Measurements from ENCODE around the gene PTPRH.
"Not testable (repeated sequence)": the region's sequence is repeated elsewhere in the genome, so short reads cannot be mapped to it uniquely, and the experiment has no call there.

PTPRH gene

DNA sequence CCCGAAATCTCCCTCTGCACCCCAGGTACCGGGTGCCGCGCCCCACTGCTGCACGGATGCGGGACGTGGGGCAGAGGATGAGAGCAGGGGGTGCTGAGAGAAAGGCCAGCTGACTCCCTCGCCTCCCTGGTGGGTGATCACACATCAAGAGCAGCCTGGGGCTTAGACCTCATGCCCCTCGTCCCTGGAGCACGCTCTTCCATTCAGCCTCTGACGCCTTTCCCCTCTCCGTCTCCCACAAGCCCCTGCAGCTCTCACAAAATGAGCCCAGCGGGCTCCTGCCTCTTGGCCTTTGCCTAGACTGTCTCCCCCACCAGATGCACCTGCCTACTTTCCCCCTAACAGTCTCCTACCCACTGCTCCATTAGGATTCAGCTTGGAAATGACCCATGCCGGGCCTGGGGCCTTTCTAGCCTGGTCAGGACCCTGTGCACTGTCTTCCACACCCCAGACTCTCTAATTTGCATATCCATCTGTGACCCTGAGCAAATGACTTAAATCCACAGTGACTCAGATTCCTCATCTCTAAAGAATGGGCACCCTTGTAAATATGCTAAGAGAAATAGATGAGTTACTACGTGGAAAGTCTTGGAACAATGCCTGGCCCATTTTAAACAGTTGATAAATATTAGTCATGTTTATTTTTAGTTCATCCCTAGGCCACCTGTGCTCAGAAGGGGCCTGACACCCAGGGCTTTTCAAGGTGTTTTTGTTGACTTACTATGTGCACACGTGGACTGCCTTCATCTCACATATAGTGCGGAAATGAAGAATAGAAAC lies 582 bp upstream of the PTPRH start:
- no peak overlapping the region for H3K4me3 ChIP-seq (ENCODE audit: low read depth, low read length)
- TF ChIP-seq, protein P1, sequence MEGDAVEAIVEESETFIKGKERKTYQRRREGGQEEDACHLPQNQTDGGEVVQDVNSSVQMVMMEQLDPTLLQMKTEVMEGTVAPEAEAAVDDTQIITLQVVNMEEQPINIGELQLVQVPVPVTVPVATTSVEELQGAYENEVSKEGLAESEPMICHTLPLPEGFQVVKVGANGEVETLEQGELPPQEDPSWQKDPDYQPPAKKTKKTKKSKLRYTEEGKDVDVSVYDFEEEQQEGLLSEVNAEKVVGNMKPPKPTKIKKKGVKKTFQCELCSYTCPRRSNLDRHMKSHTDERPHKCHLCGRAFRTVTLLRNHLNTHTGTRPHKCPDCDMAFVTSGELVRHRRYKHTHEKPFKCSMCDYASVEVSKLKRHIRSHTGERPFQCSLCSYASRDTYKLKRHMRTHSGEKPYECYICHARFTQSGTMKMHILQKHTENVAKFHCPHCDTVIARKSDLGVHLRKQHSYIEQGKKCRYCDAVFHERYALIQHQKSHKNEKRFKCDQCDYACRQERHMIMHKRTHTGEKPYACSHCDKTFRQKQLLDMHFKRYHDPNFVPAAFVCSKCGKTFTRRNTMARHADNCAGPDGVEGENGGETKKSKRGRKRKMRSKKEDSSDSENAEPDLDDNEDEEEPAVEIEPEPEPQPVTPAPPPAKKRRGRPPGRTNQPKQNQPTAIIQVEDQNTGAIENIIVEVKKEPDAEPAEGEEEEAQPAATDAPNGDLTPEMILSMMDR (IDR thresholded peaks at IDR 0.05; ENCODE audit: low read depth, low read length, missing control alignments), result no peak
- DNase-seq (ENCODE audit: low read depth), result no peak

DNA sequence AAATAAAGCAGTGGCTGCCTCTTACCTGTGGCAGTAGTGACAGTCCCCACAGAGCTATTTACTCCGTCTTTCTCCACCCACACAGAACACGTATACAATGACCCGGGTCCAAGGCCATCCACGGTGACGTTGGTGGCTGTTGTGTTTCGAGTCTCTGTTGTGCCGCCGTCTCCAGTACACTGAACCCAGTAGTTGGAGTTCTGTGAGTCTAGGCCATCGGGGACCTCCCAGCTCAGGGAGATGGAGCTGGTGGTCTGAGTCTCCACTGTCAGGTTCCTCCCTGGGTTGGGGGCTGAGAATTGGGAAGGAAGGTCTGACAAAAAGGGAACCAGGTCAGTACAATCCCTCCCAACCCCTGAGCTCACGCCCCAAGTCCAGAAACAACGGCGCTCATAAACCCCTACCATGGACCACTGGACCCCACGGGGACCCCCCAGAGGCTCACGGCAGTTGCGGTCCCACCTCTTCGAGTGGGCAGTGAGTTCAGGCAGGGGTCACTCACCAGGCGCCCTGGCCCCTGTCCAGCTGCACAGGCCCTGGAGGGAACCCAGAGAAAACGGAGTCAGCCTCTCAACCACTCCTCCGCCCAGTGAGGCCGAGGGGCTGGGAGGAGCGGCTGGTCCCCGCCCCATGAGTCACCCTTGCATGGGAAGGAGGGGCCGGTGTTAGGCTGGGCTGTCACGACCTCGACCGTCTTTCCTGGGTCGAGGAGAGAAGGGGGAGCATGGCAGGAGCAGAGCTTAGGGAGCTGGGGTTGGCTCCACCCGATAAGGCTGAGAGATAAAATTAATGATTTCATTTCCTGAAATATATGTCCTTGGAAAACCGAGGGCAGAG lies 2.4 kb downstream of the PTPRH start:
- H3K4me3 ChIP-seq (ENCODE audit: low read depth, low read length), result no peak overlapping the region
- TF ChIP-seq, protein P1 (IDR thresholded peaks at IDR 0.05; ENCODE audit: low read depth, low read length, missing control alignments), result no peak
- no peak for DNase-seq (ENCODE audit: low read depth)

DNA sequence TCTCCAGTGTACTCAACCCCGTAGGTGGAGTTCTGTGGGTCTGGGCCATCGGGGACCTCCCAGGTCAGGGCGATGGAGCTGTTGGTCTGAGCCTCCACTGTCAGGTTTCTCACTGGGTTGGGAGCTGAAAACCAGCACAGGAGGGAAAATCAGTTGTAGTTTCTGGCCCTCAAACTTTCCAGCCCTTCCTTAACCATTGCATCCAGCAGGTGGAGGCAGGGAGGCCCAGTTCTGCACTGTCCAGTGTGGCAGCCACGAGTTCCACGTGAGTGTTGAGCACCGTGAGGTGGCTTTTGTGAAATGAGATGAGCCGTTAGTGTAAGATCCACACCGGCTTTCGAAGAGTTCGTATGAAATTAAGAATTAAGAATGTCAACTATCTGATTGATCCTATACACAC lies 7.1 kb downstream of the PTPRH start:
- TF ChIP-seq, protein P1 (IDR thresholded peaks at IDR 0.05; ENCODE audit: low read depth, low read length, missing control alignments), result peak; percentile 15
- not testable (repeated sequence) for DNase-seq (ENCODE audit: low read depth); H3K4me3 ChIP-seq (ENCODE audit: low read depth, low read length)

DNA sequence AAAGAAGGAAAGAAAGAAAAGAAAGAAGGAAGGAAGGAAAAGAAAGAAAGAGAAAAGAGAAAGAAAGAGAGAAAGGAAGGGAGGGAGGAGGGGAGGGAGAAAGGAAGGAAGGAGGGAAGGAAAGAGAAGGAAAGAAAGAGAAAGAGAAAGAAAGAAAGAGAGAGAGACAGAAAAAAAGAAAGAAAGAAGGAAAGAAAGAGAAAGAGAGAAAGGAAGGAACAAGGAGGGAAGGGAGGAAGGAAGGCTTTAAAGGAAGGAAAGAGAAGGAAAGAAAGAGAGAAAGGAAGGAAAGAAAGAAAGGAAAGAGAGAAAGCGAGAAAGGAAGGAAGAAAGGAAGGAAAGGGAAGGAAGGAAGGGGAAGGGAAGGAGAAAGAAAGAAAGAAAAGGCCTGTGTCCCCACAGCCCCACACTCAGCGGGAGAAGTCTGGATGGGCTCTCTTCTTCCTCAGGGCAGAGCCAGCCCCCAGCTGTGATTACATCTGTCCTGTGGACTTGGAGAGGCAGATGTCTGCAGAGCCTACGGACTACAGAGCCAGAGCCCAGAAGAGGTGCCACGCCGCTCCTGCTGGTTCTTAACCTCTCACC lies 9.6 kb downstream of the PTPRH start:
- no peak for DNase-seq (ENCODE audit: low read depth)
- no peak overlapping the region for H3K4me3 ChIP-seq (ENCODE audit: low read depth, low read length)
- TF ChIP-seq, protein P1 (IDR thresholded peaks at IDR 0.05; ENCODE audit: low read depth, low read length, missing control alignments), result no peak

DNA sequence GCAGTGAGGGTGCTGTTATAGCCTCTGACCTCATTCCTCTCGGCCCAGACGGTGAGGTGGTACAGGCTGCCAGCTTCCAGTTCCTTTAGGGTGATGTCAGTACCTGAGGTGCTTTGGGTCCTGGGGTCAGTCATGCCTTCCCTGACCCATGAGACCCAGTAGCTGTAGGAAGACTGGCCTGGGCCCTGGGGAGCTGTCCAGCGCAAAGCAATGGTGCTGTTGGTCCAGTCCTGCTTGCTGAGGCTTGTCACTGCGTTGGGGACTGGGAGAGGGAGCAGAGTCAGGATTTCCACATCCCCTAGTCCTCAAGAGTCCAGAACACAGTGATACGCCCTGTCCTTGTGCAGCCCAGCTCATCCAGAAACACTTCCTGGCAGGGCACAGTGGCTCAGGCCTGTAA lies 10.7 kb downstream of the PTPRH start:
- TF ChIP-seq, protein P1 (IDR thresholded peaks at IDR 0.05; ENCODE audit: low read depth, low read length, missing control alignments), result no peak
- H3K4me3 ChIP-seq (ENCODE audit: low read depth, low read length), result no peak overlapping the region
- no peak for DNase-seq (ENCODE audit: low read depth)

DNA sequence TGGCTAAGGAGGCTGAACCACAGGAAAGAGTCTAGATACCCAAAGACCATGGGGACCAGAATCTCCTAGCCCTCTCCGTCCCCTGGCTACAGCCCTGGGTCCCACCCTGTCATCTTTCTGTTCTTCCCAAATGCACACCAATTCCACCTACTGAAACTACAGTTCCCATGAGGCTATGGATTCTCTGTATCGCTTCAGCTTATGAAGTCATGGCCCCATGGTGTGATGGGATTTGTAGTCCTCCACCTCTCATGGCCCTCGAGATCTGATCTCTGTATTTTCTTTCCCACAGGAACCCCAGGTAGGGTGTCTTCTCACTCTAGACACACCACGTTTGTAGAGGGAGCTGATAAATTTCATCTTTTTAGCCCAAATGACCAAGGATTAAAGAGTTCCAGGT lies 11.8 kb downstream of the PTPRH start:
- TF ChIP-seq, protein P1 (IDR thresholded peaks at IDR 0.05; ENCODE audit: low read depth, low read length, missing control alignments), result no peak
- H3K4me3 ChIP-seq (ENCODE audit: low read depth, low read length), result no peak overlapping the region
- DNase-seq (ENCODE audit: low read depth), result no peak
